ENCODE results near the gene AK4. TPM values are rescaled to one million over a fixed set of nuclear protein-coding genes. Genes with fewer than 3 reads are reported as not detected.

Gene AK4
- total RNA-seq, 1 experiment from 2014 or later = 131 TPM

Other genes starting within 250 kb of the AK4 start
- gene JAK1, start 181.7 kb upstream of the AK4 start, total RNA-seq (2022) = 35.5 and 35.7 TPM in 2 replicates
- gene DNAJC6, start 161.3 kb downstream of the AK4 start, total RNA-seq (2022) = 4.0 and 6.2 TPM in 2 replicates